GM11168 (cell line): ENCODE data around the gene PHLPP1.

Experiments
- in situ Hi-C: fragments of 300-500 bp; cut with MboI; formaldehyde crosslinking; loops from one replicate; pipeline ENCODE4 v1.12.0; 2022; ENCODE audit warnings: low sequenced_read_pairs; ENCODE audit not compliant: unreplicated experiment

PHLPP1 gene

DNA sequence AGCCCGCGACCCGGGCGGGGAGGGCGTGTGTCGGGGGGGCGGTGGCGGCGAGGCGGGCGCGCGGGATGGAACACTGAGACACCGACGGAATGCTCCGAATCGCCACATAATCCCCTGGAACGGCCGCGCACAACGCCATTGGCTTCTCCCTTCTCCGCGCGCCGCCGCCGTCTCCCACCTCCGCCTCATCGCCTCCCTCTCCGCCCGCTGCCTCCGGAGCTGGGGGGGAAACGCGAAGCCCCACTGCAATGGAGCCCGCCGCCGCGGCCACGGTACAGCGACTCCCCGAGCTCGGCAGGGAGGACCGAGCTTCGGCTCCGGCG, at the start of gene PHLPP1:
Gene PHLPP1, plus strand, starts transcription at position 106 of the 323 bp plus-strand sequence. Its CDS starts 143 bp downstream, at position 249.
- in situ Hi-C loops, result no loop called here

- in situ Hi-C loops, result no loop called here
Observed at GRCh38 chr18:62669225-62669624, 46.1 kb upstream of the PHLPP1 start.

GRCh38 chr18:62670573-62670972, 44.8 kb upstream of the PHLPP1 start:
- in situ Hi-C loops, result no loop called here

GRCh38 chr18:62672600-62672999, 42.7 kb upstream of the PHLPP1 start:
- in situ Hi-C loops, result no loop called here

DNA sequence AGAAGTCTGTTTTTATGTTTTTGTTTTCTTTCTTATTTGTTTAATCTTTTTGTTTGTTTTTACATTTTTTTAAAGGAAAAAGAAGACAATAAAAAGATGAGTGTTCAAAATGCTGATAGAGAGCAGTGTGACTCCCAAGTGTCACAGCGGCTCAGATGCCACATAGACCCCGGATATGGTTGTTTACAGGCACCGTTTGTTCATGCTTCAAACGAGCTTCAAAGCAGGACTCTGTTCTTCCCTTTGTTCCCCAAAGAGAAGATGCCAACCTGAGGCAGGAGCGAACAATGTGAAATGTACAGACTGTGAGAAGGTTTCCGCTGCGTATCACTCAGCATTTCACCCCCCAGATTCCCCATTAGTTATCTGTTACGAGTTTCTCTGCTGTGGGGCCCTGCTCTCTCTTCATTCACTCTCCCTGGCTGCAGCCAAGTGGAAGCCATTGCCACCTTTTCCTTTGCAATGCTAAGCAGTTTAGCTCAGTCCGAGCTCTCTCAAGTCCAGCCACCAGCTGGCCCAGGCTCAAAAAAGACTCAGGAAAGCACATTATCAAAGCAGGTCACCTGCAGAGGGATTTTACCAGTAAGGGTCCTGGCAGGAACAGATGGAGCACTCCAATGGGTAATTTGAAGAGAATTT, 36.4 kb upstream of the PHLPP1 start:
- in situ Hi-C loops, result no loop called here

DNA sequence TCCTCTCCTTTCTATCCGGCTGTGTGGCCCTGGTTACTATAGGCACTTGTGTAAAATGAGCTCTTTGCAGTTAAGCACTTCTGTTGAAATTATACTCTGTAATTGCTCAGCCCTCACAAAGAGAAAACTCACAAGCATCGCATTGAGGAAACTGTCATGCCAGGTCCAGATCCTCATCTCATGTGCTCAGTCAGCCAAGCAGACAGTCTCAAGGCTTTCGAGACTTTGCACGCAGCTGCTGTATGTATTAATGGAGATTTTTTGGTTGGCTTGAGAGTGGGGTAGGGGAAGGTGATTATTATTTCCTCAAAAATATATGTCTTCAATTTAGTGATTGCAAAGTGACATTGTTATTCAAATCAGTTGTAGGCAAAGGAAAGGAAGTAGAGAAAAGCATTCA, 33.0 kb upstream of the PHLPP1 start:
- in situ Hi-C loops, result no loop called here

DNA sequence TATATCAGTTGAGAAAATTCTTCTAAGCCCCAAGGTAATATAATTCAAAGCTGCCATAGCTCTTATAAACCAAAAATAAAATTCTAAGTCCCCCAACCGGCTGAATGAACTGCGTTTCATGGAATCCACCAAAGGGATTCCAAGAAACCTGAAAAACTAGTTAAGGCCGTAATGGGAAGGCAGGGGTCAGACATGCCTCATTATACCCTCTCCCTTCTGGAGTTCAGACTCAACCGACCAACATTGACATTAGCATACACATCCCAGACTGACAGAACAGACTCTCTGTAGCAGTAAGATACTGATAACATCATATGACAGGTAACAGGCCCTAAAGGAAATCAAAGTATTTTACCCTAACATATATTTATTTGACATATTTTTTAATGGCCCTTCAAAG, 31.4 kb upstream of the PHLPP1 start:
- in situ Hi-C loops, result no loop called here

GRCh38 chr18:62688743-62689317, 26.5 kb upstream of the PHLPP1 start:
- in situ Hi-C loops, result no loop called here

GRCh38 chr18:62690236-62690815, 25.0 kb upstream of the PHLPP1 start:
- in situ Hi-C loops, result no loop called here

DNA sequence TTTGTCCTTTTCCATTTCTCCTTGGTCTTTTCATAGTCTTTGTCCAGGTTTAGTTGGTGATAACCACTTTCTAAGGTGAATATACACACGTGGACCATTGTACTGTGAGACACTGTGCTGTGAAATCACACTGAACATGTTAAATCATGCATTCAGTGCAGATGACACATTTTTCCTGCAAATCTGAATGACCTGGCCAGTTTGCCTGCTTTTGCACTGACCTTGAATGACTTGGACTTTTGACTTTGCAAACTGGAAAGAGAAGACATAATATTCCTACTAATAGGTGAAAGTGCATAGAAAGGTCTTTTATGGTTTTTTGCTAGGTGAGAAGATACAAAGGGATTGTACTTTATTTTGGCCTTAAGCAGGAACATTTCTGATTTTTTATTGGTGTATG, 21.7 kb upstream of the PHLPP1 start:
- in situ Hi-C loops, result no loop called here

GRCh38 chr18:62697636-62698035, 17.7 kb upstream of the PHLPP1 start:
- in situ Hi-C loops, result no loop called here

DNA sequence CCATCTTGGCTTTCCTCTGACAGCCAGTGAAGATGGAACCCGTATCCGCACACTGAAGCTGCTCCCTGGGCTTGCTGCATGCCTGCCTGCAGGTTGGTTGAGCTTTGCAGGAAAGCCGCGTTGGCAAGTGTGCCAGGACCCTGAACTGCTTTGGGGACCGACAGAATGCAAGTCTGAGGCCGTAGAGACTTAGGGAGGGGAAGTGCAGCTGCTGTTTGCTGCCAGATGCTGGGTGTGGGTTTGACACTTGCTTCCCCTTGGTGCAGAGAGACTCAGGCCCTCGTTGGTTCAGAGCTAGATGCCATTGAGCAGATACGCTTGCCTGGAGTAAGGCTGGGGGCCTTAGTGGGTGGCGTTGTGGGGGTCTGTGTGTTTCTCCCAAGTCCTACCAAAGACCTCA, 13.1 kb upstream of the PHLPP1 start:
- in situ Hi-C loops, result loop anchor here (10.0 kb wide), 1 partner anchor 253 kb away; no protein-coding TSS in a partner anchor

- in situ Hi-C loops, result loop anchor here (10.0 kb wide), 1 partner anchor 248 kb away; no protein-coding TSS in a partner anchor
Observed at GRCh38 chr18:62706879-62707278, 8.5 kb upstream of the PHLPP1 start.

DNA sequence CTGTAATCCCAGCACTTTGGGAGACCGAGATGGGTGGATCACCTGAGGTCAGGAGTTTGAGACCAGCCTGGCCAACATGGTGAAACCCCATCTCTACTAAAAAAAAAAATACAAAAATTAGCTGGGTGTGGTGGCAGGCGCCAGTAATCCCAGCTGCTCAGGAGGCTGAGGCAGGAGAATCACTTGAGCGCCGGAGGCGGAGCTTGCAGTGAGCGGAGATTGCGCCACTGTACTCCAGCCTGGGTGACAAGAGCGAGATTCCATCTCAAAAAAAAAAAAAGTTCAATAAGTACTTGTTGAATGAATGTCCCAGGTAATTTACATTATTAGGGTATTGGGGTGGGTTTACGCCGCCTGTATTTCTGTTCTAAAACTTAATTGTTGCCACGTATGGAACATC, 5.4 kb upstream of the PHLPP1 start:
- in situ Hi-C loops, result loop anchor here (10.0 kb wide), 1 partner anchor 245 kb away; no protein-coding TSS in a partner anchor

DNA sequence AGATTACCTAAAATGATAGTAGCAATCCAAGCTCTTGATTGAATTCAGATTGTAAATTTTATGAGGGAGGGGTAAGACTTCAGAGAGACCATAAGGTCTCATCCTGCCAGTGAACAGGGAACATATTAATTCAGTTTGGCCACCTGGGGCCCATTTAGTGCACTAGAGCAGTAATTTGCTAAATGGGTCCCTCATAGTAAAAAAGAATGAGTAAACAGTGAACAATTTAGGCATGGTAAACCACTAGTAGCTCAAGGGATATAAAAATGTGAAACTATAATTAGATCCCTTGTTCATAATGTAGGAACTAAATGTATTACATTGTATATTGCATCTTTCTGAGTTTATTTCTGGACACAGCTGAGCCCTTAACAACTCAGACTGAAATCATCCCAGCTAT, 4.9 kb upstream of the PHLPP1 start:
- in situ Hi-C loops, result no loop called here

DNA sequence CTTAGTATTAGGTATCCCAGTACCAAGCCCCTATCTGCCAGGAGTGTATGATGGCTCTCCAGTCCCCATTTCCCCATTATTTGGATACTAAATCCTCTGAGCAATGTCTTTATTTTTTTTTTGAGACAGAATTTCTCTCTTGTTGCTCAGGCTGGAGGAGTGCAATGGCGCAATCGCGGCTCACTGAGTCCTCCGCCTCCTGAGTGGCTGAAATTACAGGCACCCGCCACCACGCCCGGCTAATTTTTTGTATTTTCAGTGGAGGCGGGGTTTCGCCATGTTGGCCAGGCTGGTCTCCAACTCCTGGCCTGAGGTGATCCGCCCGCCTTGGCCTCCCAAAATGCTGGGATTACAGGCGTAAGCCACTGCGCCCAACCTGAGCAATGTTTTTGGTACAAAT, 3.6 kb upstream of the PHLPP1 start:
- in situ Hi-C loops, result no loop called here

- in situ Hi-C loops, result no loop called here
Observed at GRCh38 chr18:62713651-62714247, 1.6 kb upstream of the PHLPP1 start.

DNA sequence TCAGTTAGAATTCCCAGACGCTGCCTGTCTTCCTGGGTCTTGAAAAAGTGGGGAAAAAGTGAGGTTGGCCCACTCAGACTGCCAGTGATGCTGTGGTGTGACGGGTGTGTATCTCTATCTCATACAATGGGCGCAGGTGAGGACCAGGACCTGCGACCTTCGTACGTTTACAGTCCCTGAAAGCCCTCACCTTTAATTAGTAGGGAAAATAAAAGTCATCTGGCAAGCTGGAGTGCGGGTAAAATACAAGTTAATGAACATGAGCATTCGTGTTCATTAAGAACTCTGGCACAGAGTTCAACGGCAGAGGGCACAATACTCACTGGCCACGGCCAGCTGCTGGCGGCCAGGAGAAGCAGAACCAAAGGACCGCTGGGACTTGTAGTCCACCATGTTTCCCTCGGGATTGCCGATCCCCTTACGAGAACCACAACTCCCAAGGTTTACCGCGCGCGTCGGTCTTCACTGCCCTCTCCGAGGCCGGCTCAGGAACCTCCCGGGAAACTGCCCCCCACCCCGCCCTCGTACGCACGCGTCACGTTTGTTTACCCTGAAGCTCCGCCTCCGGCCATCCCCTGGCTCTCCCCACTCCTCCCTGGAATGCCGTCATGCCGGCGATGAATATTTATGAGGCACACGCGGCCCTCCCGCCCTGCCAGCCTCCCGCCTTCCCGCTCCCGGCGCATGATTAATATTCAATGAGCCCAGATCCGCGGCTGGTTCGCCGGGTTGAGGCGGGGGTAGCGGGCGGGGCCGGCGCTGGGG, 488 bp upstream of the PHLPP1 start:
- in situ Hi-C loops, result no loop called here

DNA sequence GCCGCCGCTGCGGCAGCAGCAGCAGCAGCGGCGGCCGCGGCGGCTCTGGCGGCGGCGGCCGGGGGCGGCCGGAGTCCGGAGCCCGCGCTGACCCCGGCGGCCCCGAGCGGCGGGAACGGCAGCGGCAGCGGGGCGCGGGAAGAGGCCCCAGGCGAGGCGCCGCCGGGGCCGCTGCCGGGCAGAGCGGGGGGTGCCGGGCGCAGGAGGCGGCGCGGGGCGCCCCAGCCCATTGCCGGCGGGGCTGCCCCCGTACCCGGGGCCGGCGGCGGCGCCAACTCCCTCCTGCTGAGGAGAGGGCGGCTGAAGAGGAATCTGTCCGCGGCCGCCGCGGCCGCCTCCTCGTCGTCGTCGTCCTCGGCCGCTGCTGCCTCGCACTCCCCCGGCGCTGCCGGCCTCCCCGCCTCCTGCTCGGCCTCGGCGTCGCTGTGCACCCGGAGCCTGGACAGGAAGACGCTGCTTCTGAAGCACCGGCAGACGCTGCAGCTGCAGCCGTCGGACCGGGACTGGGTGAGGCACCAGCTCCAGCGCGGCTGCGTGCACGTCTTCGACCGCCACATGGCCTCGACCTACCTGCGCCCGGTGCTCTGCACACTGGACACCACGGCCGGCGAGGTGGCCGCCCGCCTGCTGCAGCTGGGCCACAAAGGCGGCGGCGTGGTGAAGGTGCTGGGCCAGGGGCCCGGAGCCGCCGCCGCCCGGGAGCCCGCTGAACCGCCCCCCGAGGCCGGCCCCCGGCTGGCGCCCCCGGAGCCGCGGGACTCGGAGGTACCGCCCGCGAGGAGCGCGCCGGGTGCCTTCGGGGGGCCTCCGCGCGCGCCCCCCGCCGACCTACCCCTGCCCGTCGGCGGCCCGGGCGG, 646 bp downstream of the PHLPP1 start:
- in situ Hi-C loops, result no loop called here

DNA sequence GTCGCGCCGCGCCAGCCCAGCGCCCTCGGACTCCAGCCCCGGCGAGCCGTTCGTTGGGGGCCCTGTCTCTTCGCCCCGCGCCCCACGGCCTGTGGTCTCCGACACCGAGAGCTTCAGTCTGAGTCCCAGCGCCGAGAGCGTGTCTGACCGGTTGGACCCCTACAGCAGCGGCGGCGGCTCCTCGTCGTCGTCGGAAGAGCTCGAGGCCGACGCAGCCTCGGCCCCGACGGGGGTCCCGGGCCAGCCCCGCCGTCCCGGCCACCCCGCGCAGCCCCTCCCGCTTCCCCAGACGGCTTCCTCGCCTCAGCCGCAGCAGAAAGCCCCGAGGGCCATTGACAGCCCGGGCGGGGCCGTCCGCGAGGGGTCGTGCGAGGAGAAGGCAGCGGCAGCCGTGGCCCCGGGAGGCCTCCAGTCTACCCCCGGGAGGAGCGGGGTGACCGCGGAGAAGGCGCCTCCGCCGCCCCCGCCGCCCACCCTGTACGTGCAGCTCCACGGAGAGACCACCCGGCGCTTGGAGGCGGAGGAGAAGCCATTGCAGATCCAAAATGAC, 1.4 kb downstream of the PHLPP1 start:
- in situ Hi-C loops, result no loop called here
